Adrenal gland (tissue), 12 donors: ENCODE data around the gene AGAP1. TPM values are rescaled to one million over a fixed set of nuclear protein-coding genes. Genes with fewer than 3 reads are reported as not detected.
"Not testable (repeated sequence)": the region's sequence is repeated elsewhere in the genome, so short reads cannot be mapped to it uniquely, and the experiment has no call there.

Experiments
- DNase-seq, 7 donors: peaks; one replicate each; pipeline ENCODE4 v3.0.0-alpha.2; 2019 to 2020
- H3K27ac ChIP-seq, 5 donors: fragments of 200-600 bp; sonication (generic) in 4 of 5; 1 replicate in 3 of 5; 2 replicates in 2 of 5; pipeline versions ENCODE4 v1.5.1 to v1.8.0; 2016 to 2020; ENCODE audit warnings: mild to moderate bottlenecking in 1 of 5
- H3K27me3 ChIP-seq: fragments of 200-600 bp; 2 replicates; pipeline ENCODE4 v1.8.0; 2021
- H3K36me3 ChIP-seq, 2 donors: fragments of 200-600 bp; replicated peaks in 1 of 2; 1 replicate in 1 of 2; 2 replicates in 1 of 2; pipeline versions ENCODE4 v1.5.1 to v1.8.0; 2018 to 2022
- H3K4me1 ChIP-seq, 2 donors: fragments of 200-600 bp; replicated peaks in 1 of 2; 1 replicate in 1 of 2; 2 replicates in 1 of 2; pipeline versions ENCODE4 v1.5.1 to v1.8.0; 2018 to 2021
- H3K4me3 ChIP-seq, 4 donors: fragments of 200-600 bp; sonication (generic) in 3 of 4; one replicate each; pipeline ENCODE4 v1.5.1; 2016 to 2018
- H3K9me3 ChIP-seq, 3 donors: fragments of 200-600 bp; sonication (generic) in 1 of 3; replicated peaks in 1 of 3; 1 replicate in 2 of 3; 2 replicates in 1 of 3; pipeline versions ENCODE4 v1.5.1 to v1.8.0; 2016 to 2021
- CTCF ChIP-seq, 6 experiments: fragments of 450-650 bp in 4 of 6; fragments of 200-600 bp in 2 of 6; sonication (generic) in 1 of 6; IDR thresholded peaks; 1 replicate in 5 of 6; 2 replicates in 1 of 6; pipeline versions ENCODE4 v1.5.1 to v1.8.0; 2016 to 2021; ENCODE audit warnings: antibody characterized with exemption in 6 of 6, mild to moderate bottlenecking in 2 of 6, moderate library complexity in 1 of 6
- POLR2A ChIP-seq, 2 donors: fragments of 450-650 bp; IDR thresholded peaks; one replicate each; pipeline ENCODE4 v1.6.1; 2017; ENCODE audit warnings: antibody characterized with exemption in 2 of 2, mild to moderate bottlenecking in 2 of 2, moderate library complexity in 1 of 2
- WGBS, 4 donors: extraction: QIAGEN DNeasy Blood & Tissue Kit in 2 of 4; methylation state at CpG; one replicate each; pipeline versions ENCODE4 v1.1.5 to v1.1.7; 2013 to 2017; 5-methylcytosine and 5-hydroxymethylcytosine counted together
- intact Hi-C, 2 donors: fragments of 100-400 bp; cut with DNase I; formaldehyde crosslinking; loops; one replicate each; pipeline versions ENCODE4 v1.14.1 to v1.15.0; 2022 to 2023
- polyA plus RNA-seq, 3 donors: library from polyadenylated mRNA; stranded (reverse); fragments of 200-250 nt in 2 of 3; fragments of 350-450 nt in 1 of 3; fragmentation: Illumina TruSeq in 1 of 3; extraction: RNeasy Lipid Tissue Mini Kit (QIAGEN cat#74804) in 1 of 3; gene quantifications; one replicate each; pipeline ENCODE4 v1.2.3, GENCODE V29; 2013 to 2014
- total RNA-seq, 9 donors: library from RNA; depleted of rRNA in 4 of 9; stranded (reverse); fragments of >200 nt in 4 of 9; fragments of 120-200 nt in 1 of 9; fragmentation: NEBNext Ultra II Directional in 1 of 9; extraction: Animal tissue kit (Norgen Biotek cat#: 25700) in 1 of 9; gene quantifications; one replicate each; pipeline versions ENCODE4 v1.1.0 to v1.2.4, GENCODE V29; 2013 to 2023
- donor health status: healthy with polysubstance abuse.
- donor health status: Bipolar disorder and iron deficiency.
- donor health status: DM: yes; HTN: yes; CAD: no.
- donor health status: DM: no; HTN: no; CAD: no.
- donor health status: DM: no; HTN: no; CAD: no.
- donor health status: DM: yes; HTN: yes; CAD: no.

The AGAP1 gene
- total and polyA plus RNA-seq, 12 donors, result 5.3 to 29.6 (median 17.7) TPM

DNA sequence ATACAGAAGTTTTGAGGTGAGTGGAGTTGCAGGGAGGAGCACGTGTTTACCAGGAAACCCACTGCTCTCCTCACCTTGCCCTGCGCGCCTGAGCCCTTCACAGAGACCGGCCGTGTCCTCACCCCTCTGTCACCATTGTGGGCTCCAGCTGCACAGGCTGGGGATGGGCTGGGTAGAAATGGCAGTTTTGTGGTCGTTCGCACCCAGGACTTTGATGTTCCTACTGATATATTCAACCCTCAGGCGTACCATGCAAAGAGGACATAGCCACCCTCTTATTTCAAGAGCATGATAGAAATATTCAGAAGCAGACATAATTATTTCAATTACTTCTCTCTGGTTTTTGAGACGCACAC lies 596.2 kb downstream of the AGAP1 start:
- DNase-seq, result no peak
- H3K9me3 ChIP-seq, result no peaks in the 10 kb centered on the region
- intact Hi-C loops, result no loop called here

DNA sequence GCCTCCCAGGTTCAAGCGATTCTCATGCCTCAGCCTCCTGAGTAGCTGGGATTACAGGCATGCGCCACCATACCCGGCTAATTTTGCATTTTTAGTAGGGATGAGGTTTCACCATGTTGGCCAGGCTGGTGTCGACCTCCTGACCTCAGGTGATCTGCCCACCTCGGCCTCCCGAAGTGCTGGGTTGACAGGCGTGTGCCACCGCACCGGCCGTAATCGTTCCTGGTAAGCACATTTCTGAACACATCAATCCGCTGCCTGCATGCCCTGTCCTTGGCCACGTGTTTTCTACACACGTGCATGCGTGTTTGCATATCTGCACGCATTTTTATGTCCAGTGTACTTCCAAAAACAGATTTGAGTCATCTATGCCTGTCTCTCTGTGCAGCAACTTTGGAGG lies 597.0 kb downstream of the AGAP1 start:
- DNase-seq, H3K9me3 ChIP-seq, H3K27me3 ChIP-seq, H3K36me3 ChIP-seq, H3K4me1 ChIP-seq, intact Hi-C loops, H3K4me3 ChIP-seq, H3K27ac ChIP-seq: not testable (repeated sequence)
- 93 to 99% (median 95%) methylated on average over 14 to 16 of the region's 16 CpGs for WGBS, 4 donors

More for the DNA sequence above, 596.2 kb downstream of the AGAP1 start:
- Histone ChIP-seq H3K36me3 (no peaks in the 10 kb centered on the region), H3K4me1 (no peaks in the 10 kb centered on the region), H3K4me3 (no peak overlapping the region), H3K27ac (no peak overlapping the region), H3K27me3 (no peaks in the 10 kb centered on the region)
- TF ChIP-seq POLR2A (IDR thresholded peaks at IDR 0.05), result no peak
- no peak for TF ChIP-seq CTCF (IDR thresholded peaks at IDR 0.05)
- 85 to 96% (median 89%) methylated on average over 5 to 9 of the region's 9 CpGs for WGBS, 4 donors

GRCh38 chr2:236092714-236093113 lies 598.9 kb downstream of the AGAP1 start:
- no peaks in the 10 kb centered on the region for H3K27me3 ChIP-seq
- H3K4me3 ChIP-seq, result no peak overlapping the region
- intact Hi-C loops, result no loop called here
- H3K4me1 ChIP-seq, result no peaks in the 10 kb centered on the region
- H3K27ac ChIP-seq, result no peak overlapping the region
- WGBS, 4 donors, result 88 to 95% (median 92%) methylated on average over 4 of the region's 4 CpGs
- no peaks in the 10 kb centered on the region for H3K9me3 ChIP-seq
- no peak for DNase-seq
- TF ChIP-seq POLR2A (IDR thresholded peaks at IDR 0.05) (no peak), CTCF (IDR thresholded peaks at IDR 0.05) (no peak)
- H3K36me3 ChIP-seq, result no peaks in the 10 kb centered on the region

GRCh38 chr2:236093134-236093533 lies 599.3 kb downstream of the AGAP1 start:
- Histone ChIP-seq H3K9me3 (no peaks in the 10 kb centered on the region), H3K36me3 (no peaks in the 10 kb centered on the region), H3K27me3 (no peaks in the 10 kb centered on the region), H3K27ac (no peak overlapping the region), H3K4me1 (no peaks in the 10 kb centered on the region), H3K4me3 (no peak overlapping the region)
- WGBS, 4 donors, result 82 to 89% (median 86%) methylated on average over 6 of the region's 6 CpGs
- DNase-seq, result no peak
- TF ChIP-seq POLR2A (IDR thresholded peaks at IDR 0.05) (no peak), CTCF (IDR thresholded peaks at IDR 0.05) (no peak)
- intact Hi-C loops, result no loop called here

- WGBS, 4 donors, result 94 to 98% (median 97%) methylated on average over 2 of the region's 2 CpGs
- no peaks in the 10 kb centered on the region for H3K9me3 ChIP-seq
- no peak for TF ChIP-seq CTCF (IDR thresholded peaks at IDR 0.05)
- TF ChIP-seq POLR2A (IDR thresholded peaks at IDR 0.05), result no peak
- H3K4me1 ChIP-seq, result no peaks in the 10 kb centered on the region
- intact Hi-C loops, result no loop called here
- no peak overlapping the region for H3K27ac ChIP-seq
- H3K27me3 ChIP-seq, result no peaks in the 10 kb centered on the region
- no peak overlapping the region for H3K4me3 ChIP-seq
- no peaks in the 10 kb centered on the region for H3K36me3 ChIP-seq
- no peak for DNase-seq
These were observed 601.7 kb downstream of the AGAP1 start for GRCh38 chr2:236095504-236095903.
